GM15510 (cell line): ENCODE data around the gene SUGCT.

Source experiments
- POLR2A ChIP-seq: IDR thresholded peaks from 3 replicates; pipeline ENCODE4 v1.6.1; 2011; ENCODE audit warnings: borderline replicate concordance; ENCODE audit not compliant: insufficient read length; ENCODE audit errors: extremely low read depth

The SUGCT gene

DNA sequence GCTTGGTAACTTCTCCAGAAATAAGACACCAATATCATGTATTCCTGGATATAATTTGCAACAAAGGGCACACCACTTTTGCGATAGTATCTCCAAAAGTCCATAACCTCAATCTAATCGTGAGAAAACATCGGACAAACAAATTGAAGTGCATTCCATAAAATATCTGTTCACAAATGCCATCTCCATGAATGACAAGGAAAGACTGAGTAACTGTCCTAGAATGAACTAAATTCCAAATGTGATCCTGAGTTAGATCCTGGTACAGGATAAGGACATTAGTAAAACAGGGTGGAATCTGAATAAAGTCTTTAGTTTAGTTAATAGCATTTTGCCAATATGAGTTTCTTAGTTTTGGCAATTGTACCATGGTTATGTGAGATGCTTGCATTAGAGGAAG is 384.2 kb downstream of the SUGCT start:
- no peak for TF ChIP-seq POLR2A

DNA sequence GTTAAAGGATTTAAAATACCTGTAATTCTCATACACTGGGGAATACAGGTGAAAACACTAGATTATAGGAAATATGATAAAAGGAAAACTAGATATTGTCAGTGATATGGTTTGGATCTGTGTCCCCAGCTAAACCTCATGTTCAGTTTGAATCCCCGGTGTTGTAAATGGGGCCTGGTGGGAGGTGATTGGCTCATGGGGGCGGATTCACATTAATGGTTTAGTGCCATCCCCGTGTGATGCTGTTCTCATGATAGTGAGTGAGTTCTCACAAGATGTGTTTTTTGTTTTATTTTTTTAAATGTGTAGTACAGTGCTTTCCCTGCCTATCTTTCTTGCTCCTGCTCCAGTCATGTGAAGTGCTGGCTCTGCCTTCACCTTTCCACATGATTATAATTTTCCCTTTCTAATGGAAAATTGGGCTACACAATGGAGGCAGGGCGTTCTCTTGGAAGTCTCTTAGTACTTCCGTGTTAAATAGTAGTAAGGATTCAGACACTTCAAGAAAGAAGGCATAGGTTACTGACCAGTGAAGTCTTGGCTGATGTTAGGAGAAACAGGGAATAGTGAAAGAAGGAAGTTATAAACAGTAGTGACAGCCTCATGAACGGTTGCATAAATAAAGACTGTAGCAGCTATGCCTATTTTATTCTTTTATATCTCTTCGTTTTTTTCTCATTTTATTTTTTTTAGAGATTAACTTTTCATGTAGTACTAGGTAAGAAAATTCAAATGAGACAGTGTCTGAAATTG is 386.4 kb downstream of the SUGCT start:
- no peak for TF ChIP-seq POLR2A

DNA sequence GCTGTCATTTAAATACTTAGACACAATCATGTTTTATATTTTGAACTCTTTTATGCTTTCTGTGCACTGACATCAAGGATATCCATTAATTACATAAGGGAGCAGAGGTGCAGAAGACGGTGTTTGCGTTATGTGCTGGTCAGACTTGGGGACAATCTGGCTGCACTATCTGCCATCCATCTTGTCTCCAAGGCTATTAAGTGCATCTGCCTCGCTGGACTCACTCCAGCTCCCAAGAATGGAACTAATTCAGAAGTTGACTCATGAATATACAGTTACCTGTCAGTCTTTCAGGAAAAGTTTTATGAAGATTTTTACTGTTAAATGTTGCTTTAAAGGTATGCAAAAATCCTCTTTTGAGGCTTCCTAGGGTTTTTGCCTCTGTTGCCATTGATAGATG is 391.0 kb downstream of the SUGCT start:
- no peak for TF ChIP-seq POLR2A

DNA sequence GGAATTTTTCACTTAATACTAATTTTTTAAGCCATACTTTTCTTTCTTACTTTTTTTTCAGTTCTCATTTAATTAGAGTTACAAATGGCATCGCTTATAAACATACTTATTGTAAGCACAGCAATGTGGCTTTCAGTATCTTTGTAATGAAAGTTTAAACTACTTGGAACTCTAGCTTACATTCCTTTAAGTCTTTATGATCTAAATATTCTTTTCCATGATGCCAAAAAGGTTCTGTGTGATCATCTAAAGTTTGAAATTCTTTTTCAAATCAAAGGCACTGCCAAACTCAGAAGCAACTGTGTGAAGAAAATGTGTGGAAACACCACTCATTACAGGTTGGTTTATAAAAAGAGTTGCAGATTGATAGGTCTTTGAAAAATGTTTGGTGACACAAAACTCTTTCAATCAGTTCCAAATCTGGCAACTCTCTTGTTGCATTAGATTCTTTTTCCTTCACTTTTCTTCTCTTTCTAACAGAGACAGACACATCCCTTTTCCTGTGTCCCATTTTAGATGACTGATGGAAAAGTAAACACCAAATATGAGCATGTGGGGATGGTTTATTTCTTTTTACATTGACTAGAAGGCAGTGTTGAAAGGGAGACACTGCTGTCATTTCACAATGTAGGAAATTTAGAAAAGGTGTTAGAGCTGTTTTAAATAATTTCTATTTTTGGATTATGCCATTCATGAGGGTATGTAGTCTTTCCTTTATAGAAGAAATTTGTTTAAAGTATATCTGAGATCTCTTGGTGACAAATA is 392.3 kb downstream of the SUGCT start:
- no peak for TF ChIP-seq POLR2A

DNA sequence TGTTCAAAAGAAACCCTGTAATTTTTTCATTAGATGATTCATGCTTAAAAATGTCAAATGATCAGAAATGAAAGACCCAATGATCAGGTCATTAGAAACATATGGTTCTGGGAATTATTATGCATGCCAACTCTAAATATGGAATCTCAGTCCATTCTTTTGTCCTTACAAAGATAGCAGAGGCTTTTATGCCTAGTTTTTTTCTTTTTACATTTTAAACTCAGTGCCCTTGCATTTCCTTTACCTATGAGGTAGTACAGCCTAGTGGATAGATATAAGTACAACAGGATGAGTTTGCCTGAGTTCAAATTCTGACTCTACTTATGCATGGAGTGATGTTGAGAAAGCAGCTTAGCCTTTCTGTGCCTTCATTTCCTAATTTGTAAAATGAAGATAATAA is 392.9 kb downstream of the SUGCT start:
- no peak for TF ChIP-seq POLR2A

DNA sequence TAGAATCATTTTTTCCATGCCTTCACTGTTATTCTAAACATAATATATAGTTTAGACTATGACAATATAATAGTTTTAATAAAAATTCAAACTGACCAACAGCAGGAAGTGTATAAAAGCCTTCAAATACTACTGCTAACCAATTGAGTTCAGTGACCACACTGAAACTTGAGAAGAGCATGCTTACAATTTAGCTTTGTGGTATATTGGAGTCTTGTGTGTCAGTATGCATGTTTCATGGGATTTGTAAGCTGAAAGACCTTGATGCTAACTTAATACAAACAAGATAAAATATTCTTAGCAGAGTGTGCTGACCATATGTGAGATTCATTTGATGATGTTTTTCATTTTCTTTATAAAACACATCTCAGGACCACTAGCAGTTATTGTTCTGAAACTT is 395.5 kb downstream of the SUGCT start:
- no peak for TF ChIP-seq POLR2A

DNA sequence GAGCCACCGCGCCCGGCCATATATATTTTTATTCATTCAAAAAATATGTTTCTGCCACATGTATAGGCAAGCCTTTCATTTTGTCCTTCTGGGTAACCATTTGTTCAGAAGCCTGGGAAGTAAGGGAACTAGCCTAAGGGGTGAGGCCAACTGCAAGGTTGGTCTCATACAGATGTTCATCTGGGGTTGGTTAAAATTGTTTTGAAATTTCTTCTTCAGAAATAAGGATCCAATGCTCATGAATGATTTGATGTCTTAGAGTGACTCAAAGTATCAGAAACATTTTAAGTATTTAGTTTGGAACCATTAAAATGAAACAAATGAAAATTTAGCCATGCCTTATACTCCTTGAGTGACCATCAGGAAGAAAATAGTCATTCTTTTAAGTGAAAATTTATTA is 397.2 kb downstream of the SUGCT start:
- no peak for TF ChIP-seq POLR2A

DNA sequence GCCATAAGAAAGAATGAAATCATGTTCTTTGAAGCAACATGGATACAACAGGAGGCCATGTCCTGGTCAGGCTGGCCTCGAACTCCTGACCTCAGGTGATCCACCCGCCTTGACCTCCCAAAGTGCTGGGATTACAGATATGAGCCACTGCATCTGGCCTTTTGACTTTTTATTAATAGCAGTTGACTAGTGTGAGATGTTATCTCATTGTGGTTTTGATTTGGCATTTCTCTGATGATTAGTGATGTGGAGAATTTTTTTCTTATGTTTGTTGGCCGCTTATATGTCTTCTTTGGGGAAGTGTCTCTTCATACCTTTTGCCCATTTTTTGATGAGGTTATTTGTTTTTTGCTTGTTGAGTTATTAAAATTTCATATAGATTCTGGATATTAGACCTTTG is 400.9 kb downstream of the SUGCT start:
- TF ChIP-seq POLR2A: no peak

- TF ChIP-seq POLR2A: no peak
These were observed 401.6 kb downstream of the SUGCT start for GRCh38 chr7:40536421-40536820.

- no peak for TF ChIP-seq POLR2A
These were observed 403.5 kb downstream of the SUGCT start for GRCh38 chr7:40538281-40538680.

GRCh38 chr7:40541336-40541735 is 406.5 kb downstream of the SUGCT start:
- TF ChIP-seq POLR2A: no peak

GRCh38 chr7:40542982-40543741 is 408.4 kb downstream of the SUGCT start:
- no peak for TF ChIP-seq POLR2A

DNA sequence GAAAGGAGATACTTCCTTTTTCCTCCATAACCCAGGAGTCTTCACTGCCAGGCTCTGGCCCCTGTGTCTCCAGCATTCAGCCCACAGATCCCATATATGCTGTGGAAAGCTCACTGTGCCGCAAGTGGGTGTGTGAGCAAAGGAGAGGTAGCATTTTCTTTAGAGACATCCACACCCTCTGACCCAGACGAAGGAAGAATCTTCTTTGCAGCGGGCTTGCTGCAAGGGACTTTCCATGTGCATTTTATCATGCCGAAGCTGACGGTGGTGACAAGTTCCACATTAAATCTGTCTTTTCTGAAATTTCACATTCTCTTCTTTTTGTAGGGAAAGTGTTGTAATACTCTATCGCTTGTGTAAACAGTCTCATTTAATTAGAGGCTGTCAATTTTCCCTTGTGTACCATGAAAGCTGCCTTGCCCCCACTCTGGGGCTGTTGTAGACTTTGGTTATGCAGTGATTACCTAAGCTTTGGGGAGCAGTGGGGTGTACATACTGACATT is 409.5 kb downstream of the SUGCT start:
- TF ChIP-seq POLR2A: no peak

GRCh38 chr7:40544871-40545303 is 410.1 kb downstream of the SUGCT start:
- TF ChIP-seq POLR2A: no peak

DNA sequence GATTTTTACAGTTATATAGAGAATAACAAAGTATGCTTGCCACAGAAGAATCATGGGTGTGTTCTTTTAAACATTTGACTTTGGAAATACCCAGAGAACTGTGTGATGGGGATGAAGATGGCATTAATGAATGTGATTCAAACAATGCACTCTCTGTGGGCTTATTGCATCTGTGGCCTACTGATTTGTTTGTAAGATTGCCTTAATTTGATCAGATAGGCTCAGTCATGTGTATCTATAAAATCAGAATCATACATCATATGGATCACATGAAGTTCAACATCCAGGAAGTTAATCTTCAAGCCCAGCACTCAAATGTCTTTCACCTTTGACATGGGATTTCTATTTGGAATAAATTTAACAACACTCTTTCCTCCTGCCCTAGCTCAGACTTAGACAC is 410.9 kb downstream of the SUGCT start:
- TF ChIP-seq POLR2A: no peak
